Measurements from ENCODE around the gene PCDHA7.

Gene PCDHA7

GRCh38 chr5:140870221-140871201 is 36.4 kb downstream of the PCDHA7 start:
- TF ChIP-seq CTCF (IDR thresholded peaks at IDR 0.05): no peak

DNA sequence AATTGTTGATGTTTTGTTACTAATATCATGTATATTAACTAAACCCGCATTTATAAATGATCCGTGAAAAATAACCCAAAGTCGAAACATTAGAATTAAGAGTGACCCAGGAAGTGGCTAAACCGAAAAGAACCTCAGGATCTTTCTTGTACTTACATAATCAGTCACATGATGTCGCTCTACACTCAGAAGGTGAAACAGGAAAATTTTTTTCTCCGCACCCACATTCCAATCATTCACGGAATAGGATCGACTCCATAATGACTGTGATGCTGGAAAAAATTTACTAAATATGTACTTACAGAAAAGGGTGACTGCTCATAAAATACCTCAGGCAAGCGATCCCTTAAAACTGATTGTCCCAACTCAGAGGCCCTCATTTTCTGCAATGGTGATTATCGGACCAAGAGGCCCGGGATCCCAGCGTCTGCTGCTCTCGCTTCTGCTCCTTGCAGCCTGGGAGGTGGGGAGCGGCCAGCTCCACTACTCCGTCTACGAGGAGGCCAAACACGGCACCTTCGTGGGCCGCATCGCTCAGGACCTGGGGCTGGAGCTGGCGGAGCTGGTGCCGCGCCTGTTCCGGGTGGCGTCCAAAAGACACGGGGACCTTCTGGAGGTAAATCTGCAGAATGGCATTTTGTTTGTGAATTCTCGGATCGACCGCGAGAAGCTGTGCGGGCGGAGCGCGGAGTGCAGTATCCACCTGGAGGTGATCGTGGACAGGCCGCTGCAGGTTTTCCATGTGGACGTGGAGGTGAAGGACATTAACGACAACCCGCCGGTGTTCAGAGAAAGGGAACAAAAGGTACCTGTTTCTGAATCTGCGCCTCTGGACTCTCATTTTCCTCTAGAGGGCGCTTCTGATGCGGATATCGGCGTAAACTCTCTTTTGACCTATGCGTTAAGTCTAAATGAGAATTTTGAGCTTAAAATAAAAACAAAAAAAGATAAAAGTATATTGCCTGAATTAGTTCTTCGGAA is 41.3 kb downstream of the PCDHA7 start, which contains the start of gene PCDHA12:
TSS of gene PCDHA12 (plus strand) at position 224 of the 981 bp plus-strand sequence. CDS start at position 389, 165 bp downstream.
- peak; percentile 36; the same call in 1 of the 2 replicates for TF ChIP-seq CTCF (IDR thresholded peaks at IDR 0.05)

- TF ChIP-seq CTCF (IDR thresholded peaks at IDR 0.05): no peak
These were observed 43.2 kb downstream of the PCDHA7 start for GRCh38 chr5:140877262-140877581.

- TF ChIP-seq CTCF (IDR thresholded peaks at IDR 0.05): peak; percentile 19; the same call in 1 of the 2 replicates
These were observed 48.0 kb downstream of the PCDHA7 start, which contains the start of gene PCDHA13 for GRCh38 chr5:140881889-140882590. Gene PCDHA13 (plus strand): TSS chr5:140882124. CDS start chr5:140882269, 145 bp downstream.

GRCh38 chr5:140882591-140882899 is 48.5 kb downstream of the PCDHA7 start:
- TF ChIP-seq CTCF (IDR thresholded peaks at IDR 0.05): peak; percentile 40; the same call in 1 of the 2 replicates

GRCh38 chr5:140883373-140883772 is 49.3 kb downstream of the PCDHA7 start:
- TF ChIP-seq CTCF (IDR thresholded peaks at IDR 0.05): no peak
